MM.1S (cell line): Measurements from ENCODE around the gene DNAAF5.
"Not testable (repeated sequence)": the region's sequence is repeated elsewhere in the genome, so short reads cannot be mapped to it uniquely, and the experiment has no call there.

Experiments
- DNase-seq: peaks from one replicate; pipeline ENCODE4 v3.0.0-alpha.2; 2015
- H2AFZ ChIP-seq: fragments of 300-600 bp; sonication (generic); 2 replicates; pipeline ENCODE4 v1.6.0; 2016; ENCODE audit warnings: antibody characterized with exemption, low read length
- H3F3A ChIP-seq: fragments of 300-600 bp; sonication (generic); 2 replicates; pipeline ENCODE4 v1.6.1; 2016; ENCODE audit warnings: mild to moderate bottlenecking, antibody characterized with exemption, low read length, moderate library complexity, mixed read lengths; ENCODE audit not compliant: insufficient read depth
- H3K27ac ChIP-seq: fragments of 300-600 bp; sonication (generic); 2 replicates; pipeline ENCODE4 v1.5.1; 2016; ENCODE audit warnings: mild to moderate bottlenecking, low read length
- H3K27me3 ChIP-seq: fragments of 300-600 bp; sonication (generic); replicated peaks from 2 replicates; pipeline ENCODE4 v1.6.0; 2016; ENCODE audit warnings: low read length; ENCODE audit not compliant: insufficient read depth
- H3K36me3 ChIP-seq: fragments of 300-600 bp; sonication (generic); replicated peaks from 2 replicates; pipeline ENCODE4 v1.6.1; 2016; ENCODE audit warnings: mild to moderate bottlenecking, low read length, mixed read lengths; ENCODE audit not compliant: insufficient read depth
- H3K4me1 ChIP-seq: fragments of 300-600 bp; sonication (generic); 2 replicates; pipeline ENCODE4 v1.6.1; 2016; ENCODE audit warnings: low read length, mixed read lengths
- H3K4me2 ChIP-seq: fragments of 300-600 bp; sonication (generic); 2 replicates; pipeline ENCODE4 v1.6.0; 2016; ENCODE audit warnings: low read depth, low read length
- H3K4me3 ChIP-seq: fragments of 300-600 bp; sonication (generic); 2 replicates; pipeline ENCODE4 v1.5.1; 2016; ENCODE audit warnings: low read length, mixed read lengths
- H3K79me2 ChIP-seq: fragments of 300-600 bp; sonication (generic); 2 replicates; pipeline ENCODE4 v1.6.1; 2016; ENCODE audit warnings: mixed run types, low read length, mixed read lengths
- H3K9ac ChIP-seq: fragments of 300-600 bp; sonication (generic); 2 replicates; pipeline ENCODE4 v1.6.1; 2016; ENCODE audit warnings: low read length, mixed read lengths
- H3K9me2 ChIP-seq: fragments of 300-600 bp; sonication (generic); replicated peaks from 2 replicates; pipeline ENCODE4 v1.6.1; 2016; ENCODE audit warnings: mild to moderate bottlenecking, low read length, mixed read lengths; ENCODE audit not compliant: insufficient read depth
- H3K9me3 ChIP-seq: fragments of 300-600 bp; sonication (generic); replicated peaks from 2 replicates; pipeline ENCODE4 v1.6.1; 2016; ENCODE audit warnings: mild to moderate bottlenecking, low read length, mixed read lengths; ENCODE audit not compliant: insufficient read depth
- H4K20me1 ChIP-seq: fragments of 300-600 bp; sonication (generic); 2 replicates; pipeline ENCODE4 v1.6.1; 2016; ENCODE audit warnings: mild to moderate bottlenecking, low read length, moderate library complexity, mixed read lengths; ENCODE audit not compliant: insufficient read depth
- EZH2 ChIP-seq: fragments of 300-600 bp; sonication (generic); optimal IDR thresholded peaks from 2 replicates; pipeline ENCODE3; 2017; ENCODE audit warnings: low read depth, mild to moderate bottlenecking, antibody characterized with exemption, low read length, mixed read lengths
- EZH2phosphoT487 ChIP-seq: fragments of 300-600 bp; sonication (generic); IDR thresholded peaks from 2 replicates; pipeline ENCODE4 v1.6.1; 2018; ENCODE audit warnings: antibody characterized with exemption, low read length
- TF ChIP-seq, protein P1 (sequence below): fragments of 300-600 bp; sonication (generic); IDR thresholded peaks from 2 replicates; pipeline ENCODE4 v1.5.1; 2016; ENCODE audit warnings: antibody characterized with exemption, low read length, mixed read lengths

Gene DNAAF5

GRCh38 chr7:750111-750905 lies 23.8 kb downstream of the DNAAF5 start:
- peaks cover 17% of the 10 kb centered on the region for H3K79me2 ChIP-seq
- H3K4me2 ChIP-seq, result no peak overlapping the region
- no peaks in the 10 kb centered on the region for H3K27me3 ChIP-seq
- no peak overlapping the region for H3K9ac ChIP-seq
- H3K9me3 ChIP-seq, result no peaks in the 10 kb centered on the region
- no peak overlapping the region for H3K4me3 ChIP-seq
- no peak for DNase-seq
- H4K20me1 ChIP-seq, result no peaks in the 10 kb centered on the region
- no peaks in the 10 kb centered on the region for H3K9me2 ChIP-seq
- no peak overlapping the region for H2AFZ ChIP-seq
- H3K27ac ChIP-seq, result no peak overlapping the region
- no peak for TF ChIP-seq EZH2
- no peak for TF ChIP-seq EZH2phosphoT487
- TF ChIP-seq, protein P1, sequence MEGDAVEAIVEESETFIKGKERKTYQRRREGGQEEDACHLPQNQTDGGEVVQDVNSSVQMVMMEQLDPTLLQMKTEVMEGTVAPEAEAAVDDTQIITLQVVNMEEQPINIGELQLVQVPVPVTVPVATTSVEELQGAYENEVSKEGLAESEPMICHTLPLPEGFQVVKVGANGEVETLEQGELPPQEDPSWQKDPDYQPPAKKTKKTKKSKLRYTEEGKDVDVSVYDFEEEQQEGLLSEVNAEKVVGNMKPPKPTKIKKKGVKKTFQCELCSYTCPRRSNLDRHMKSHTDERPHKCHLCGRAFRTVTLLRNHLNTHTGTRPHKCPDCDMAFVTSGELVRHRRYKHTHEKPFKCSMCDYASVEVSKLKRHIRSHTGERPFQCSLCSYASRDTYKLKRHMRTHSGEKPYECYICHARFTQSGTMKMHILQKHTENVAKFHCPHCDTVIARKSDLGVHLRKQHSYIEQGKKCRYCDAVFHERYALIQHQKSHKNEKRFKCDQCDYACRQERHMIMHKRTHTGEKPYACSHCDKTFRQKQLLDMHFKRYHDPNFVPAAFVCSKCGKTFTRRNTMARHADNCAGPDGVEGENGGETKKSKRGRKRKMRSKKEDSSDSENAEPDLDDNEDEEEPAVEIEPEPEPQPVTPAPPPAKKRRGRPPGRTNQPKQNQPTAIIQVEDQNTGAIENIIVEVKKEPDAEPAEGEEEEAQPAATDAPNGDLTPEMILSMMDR, result no peak
- H3K36me3 ChIP-seq, result peaks cover 15% of the 10 kb centered on the region
- no peaks in the 10 kb centered on the region for H3K4me1 ChIP-seq
- H3F3A ChIP-seq, result no peaks in the 10 kb centered on the region

DNA sequence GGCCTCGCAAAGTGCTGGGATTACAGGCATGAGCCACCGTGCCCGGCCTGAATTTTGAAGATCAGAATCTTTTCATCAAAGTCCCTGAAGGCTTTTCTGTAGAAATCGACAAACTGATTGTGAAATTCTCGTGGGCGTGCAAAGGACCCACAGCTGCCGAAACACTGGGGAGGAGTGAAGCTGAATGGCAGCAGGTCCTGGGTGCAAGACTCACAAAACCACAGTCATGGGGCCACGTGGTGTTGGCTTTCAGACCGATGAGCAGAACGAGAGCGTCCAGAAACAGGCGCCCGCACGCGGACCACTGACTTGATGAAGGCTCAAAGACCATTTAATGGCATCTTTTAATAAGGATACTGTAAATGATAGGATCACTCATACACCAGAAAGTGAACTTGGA lies 25.3 kb downstream of the DNAAF5 start:
- Histone ChIP-seq H3K9me3 (no peaks in the 10 kb centered on the region), H3F3A (no peaks in the 10 kb centered on the region), H3K27me3 (no peaks in the 10 kb centered on the region), H2AFZ (no peak overlapping the region), H3K4me2 (no peak overlapping the region), H3K4me3 (no peak overlapping the region), H3K36me3 (peaks cover 16% of the 10 kb centered on the region), H3K9me2 (no peaks in the 10 kb centered on the region), H3K27ac (no peak overlapping the region), H4K20me1 (no peaks in the 10 kb centered on the region), H3K9ac (no peak overlapping the region), H3K4me1 (no peaks in the 10 kb centered on the region), H3K79me2 (peaks cover 14% of the 10 kb centered on the region)
- DNase-seq, result no peak
- TF ChIP-seq, protein P1, result no peak
- TF ChIP-seq EZH2, result no peak

DNA sequence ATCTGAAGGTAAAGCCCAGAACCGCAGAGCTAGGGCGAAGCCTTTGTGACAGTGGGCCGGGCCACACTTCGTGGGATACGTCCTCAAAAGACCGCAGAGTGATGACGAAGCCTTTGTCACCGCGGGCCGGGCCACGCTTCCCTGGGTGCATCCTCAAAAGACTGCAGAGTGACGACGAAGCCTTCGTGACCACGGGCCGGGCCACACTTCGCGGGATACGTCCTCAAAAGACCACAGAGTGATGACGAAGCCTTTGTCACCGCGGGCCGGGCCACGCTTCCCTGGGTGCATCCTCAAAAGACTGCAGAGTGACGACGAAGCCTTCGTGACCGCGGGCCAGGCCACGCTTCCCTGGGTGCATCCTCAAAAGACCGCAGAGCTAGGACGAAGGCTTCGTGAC lies 25.8 kb downstream of the DNAAF5 start:
- Histone ChIP-seq H3K79me2 (peaks cover 10% of the 10 kb centered on the region), H3K36me3 (peaks cover 16% of the 10 kb centered on the region)
- H3K27me3 ChIP-seq, H3K27ac ChIP-seq, H3K9me3 ChIP-seq, H3F3A ChIP-seq, H3K9me2 ChIP-seq, H2AFZ ChIP-seq, H3K4me1 ChIP-seq, H3K4me3 ChIP-seq, H3K9ac ChIP-seq, H4K20me1 ChIP-seq, H3K4me2 ChIP-seq, DNase-seq: not testable (repeated sequence)

DNA sequence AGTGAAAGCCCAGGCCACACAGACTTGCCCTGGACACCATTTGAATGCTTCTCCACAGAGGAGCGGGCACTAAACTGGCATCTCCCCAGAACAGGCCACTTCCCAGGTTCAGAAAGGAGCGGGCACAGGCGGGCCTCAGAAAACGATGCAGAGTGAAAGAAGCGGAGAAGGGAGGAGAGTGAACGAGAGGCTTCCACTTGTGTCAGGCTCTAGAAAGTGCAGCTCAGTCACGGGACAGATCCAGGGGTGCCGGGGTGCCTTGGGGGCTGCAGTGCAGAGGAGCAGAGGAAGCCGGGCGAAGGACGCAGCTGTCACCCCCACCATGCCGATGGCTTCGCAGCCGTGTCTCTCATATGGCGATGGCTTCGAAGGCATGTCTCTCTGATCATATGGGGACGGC lies 26.7 kb downstream of the DNAAF5 start:
- Histone ChIP-seq H3K36me3 (peaks cover 16% of the 10 kb centered on the region), H3K4me1 (no peaks in the 10 kb centered on the region)

More for the DNA sequence above, 26.7 kb downstream of the DNAAF5 start:
- Histone ChIP-seq H3K79me2 (peaks cover 6% of the 10 kb centered on the region; the same call in 1 of the 2 replicates), H3K9ac (no peak overlapping the region), H2AFZ (no peak overlapping the region), H3K4me3 (no peak overlapping the region), H3K9me2 (no peaks in the 10 kb centered on the region), H3K9me3 (no peaks in the 10 kb centered on the region), H4K20me1 (no peaks in the 10 kb centered on the region), H3K27me3 (no peaks in the 10 kb centered on the region), H3K4me2 (no peak overlapping the region), H3K27ac (no peak overlapping the region), H3F3A (no peaks in the 10 kb centered on the region)
- DNase-seq, result no peak
- TF ChIP-seq EZH2phosphoT487, result no peak
- TF ChIP-seq, protein P1, result no peak
- TF ChIP-seq EZH2, result no peak
